ENCODE measurements around the gene TPGS1. TPM values are rescaled to one million over a fixed set of nuclear protein-coding genes. Genes with fewer than 3 reads are reported as not detected.
"Not testable (repeated sequence)": the region's sequence is repeated elsewhere in the genome, so short reads cannot be mapped to it uniquely, and the experiment has no call there.

The TPGS1 gene
- total RNA-seq, 2 experiments from 2014 or later = 8.9 to 9.3 TPM

GRCh38 chr19:478976-479375 is 28.3 kb upstream of the TPGS1 start:
- DNase-seq (no peak), ATAC-seq (no peak)
- Mint-ChIP-seq H3K27me3 (peaks cover 4% of the 10 kb centered on the region), H3K9me3 (peaks cover 19% of the 10 kb centered on the region), H3K4me1 (ENCODE audit: low read depth) (peaks cover 8% of the 10 kb centered on the region), H3K4me3 (no peak overlapping the region), H3K27ac (no peak overlapping the region), H3K36me3 (ENCODE audit: low read depth) (peaks cover 12% of the 10 kb centered on the region)
- TF ChIP-seq CTCF (IDR thresholded peaks at IDR 0.05) = no peak
- ChIA-PET CTCF (interaction anchor here (1.2 kb wide), 1 partner anchor 95 kb away, joined by 5 read pairs; no protein-coding TSS in a partner anchor), POLR2A (no interaction called here)
- intact Hi-C loops (cut with micrococcal nuclease) = no loop called here

- H3K4me1 Mint-ChIP-seq (ENCODE audit: low read depth) = peaks cover 8% of the 10 kb centered on the region
- H3K4me3 Mint-ChIP-seq = peak overlapping the region; percentile 44
- peak overlapping the region; percentile 79 for H3K27ac Mint-ChIP-seq
- CTCF ChIA-PET = no interaction called here
- POLR2A ChIA-PET = no interaction called here
- DNase-seq = peak; percentile 60
- peaks cover 19% of the 10 kb centered on the region for H3K9me3 Mint-ChIP-seq
- peak; percentile 29 for TF ChIP-seq CTCF (IDR thresholded peaks at IDR 0.05)
- ATAC-seq = peak; percentile 66
- intact Hi-C loops (cut with micrococcal nuclease) = no loop called here
- peaks cover 8% of the 10 kb centered on the region for H3K27me3 Mint-ChIP-seq
- H3K36me3 Mint-ChIP-seq (ENCODE audit: low read depth) = peaks cover 12% of the 10 kb centered on the region
Measured at GRCh38 chr19:480016-480855, 27.1 kb upstream of the TPGS1 start.

GRCh38 chr19:481100-481499 is 26.2 kb upstream of the TPGS1 start:
- peak overlapping the region; percentile 79 for H3K27ac Mint-ChIP-seq
- peaks cover 14% of the 10 kb centered on the region for H3K27me3 Mint-ChIP-seq
- H3K36me3 Mint-ChIP-seq (ENCODE audit: low read depth) = peaks cover 12% of the 10 kb centered on the region
- CTCF ChIA-PET; intact Hi-C loops (cut with micrococcal nuclease); H3K4me1 Mint-ChIP-seq (ENCODE audit: low read depth); ATAC-seq; DNase-seq: not testable (repeated sequence)
- POLR2A ChIA-PET = interaction anchor here (0.7 kb wide), 1 partner anchor 205 kb away, joined by 3 read pairs; no protein-coding TSS in a partner anchor
- H3K9me3 Mint-ChIP-seq = peaks cover 19% of the 10 kb centered on the region
- H3K4me3 Mint-ChIP-seq = peak overlapping the region; percentile 44

- ChIA-PET CTCF (no interaction called here), POLR2A (no interaction called here)
- H3K9me3 Mint-ChIP-seq = peaks cover 19% of the 10 kb centered on the region
- no peak overlapping the region for H3K4me3 Mint-ChIP-seq
- peaks cover 16% of the 10 kb centered on the region for H3K27me3 Mint-ChIP-seq
- DNase-seq (no peak), ATAC-seq (no peak)
- TF ChIP-seq CTCF (IDR thresholded peaks at IDR 0.05) = no peak
- no peak overlapping the region for H3K27ac Mint-ChIP-seq
- H3K36me3 Mint-ChIP-seq (ENCODE audit: low read depth) = peaks cover 12% of the 10 kb centered on the region
- peaks cover 8% of the 10 kb centered on the region for H3K4me1 Mint-ChIP-seq (ENCODE audit: low read depth)
- intact Hi-C loops (cut with micrococcal nuclease) = no loop called here
Measured at GRCh38 chr19:482186-483041, 24.9 kb upstream of the TPGS1 start.

GRCh38 chr19:483332-484072 is 23.8 kb upstream of the TPGS1 start:
- DNase-seq (no peak), ATAC-seq (no peak)
- no peak overlapping the region for H3K27ac Mint-ChIP-seq
- H3K4me1 Mint-ChIP-seq (ENCODE audit: low read depth) = peaks cover 10% of the 10 kb centered on the region
- TF ChIP-seq CTCF (IDR thresholded peaks at IDR 0.05) = no peak
- peaks cover 19% of the 10 kb centered on the region for H3K9me3 Mint-ChIP-seq
- peaks cover 12% of the 10 kb centered on the region for H3K36me3 Mint-ChIP-seq (ENCODE audit: low read depth)
- POLR2A ChIA-PET = no interaction called here
- CTCF ChIA-PET = no interaction called here
- intact Hi-C loops (cut with micrococcal nuclease) = no loop called here
- no peak overlapping the region for H3K4me3 Mint-ChIP-seq
- H3K27me3 Mint-ChIP-seq = peaks cover 16% of the 10 kb centered on the region

All from activated CD8-positive, alpha-beta T cell treated with anti-CD3 and anti-CD28 coated beads for 36 hours (primary cell).